Measurements from ENCODE around the gene UBE2A. TPM values are rescaled to one million over a fixed set of nuclear protein-coding genes. Genes with fewer than 3 reads are reported as not detected.
A peak's percentile ranks its signal among the peaks of the same experiment; 100 is the strongest.

Gene UBE2A
- total RNA-seq, 4 donors from 2014 or later = 32.0 to 47.0 (median 39.6) TPM

DNA sequence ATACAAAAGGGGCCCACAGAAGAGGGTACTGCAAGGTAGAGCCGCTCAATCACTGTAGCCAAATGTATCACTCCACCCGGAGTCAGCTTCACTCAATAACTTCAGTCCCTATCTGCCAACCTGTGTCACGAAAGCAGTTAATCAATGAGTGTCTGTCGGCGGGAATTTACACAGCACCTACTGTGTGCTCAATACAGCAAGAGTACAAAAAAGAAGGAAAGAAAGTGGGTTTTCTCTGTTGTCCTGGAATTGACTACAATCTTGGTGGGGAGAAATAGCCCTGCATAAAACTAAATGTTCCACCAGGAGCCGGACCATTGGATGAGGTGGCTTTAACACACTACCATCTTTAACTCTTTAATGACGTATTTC lies 32.6 kb downstream of the UBE2A start:
- H3K9me3 ChIP-seq = no peaks in the 10 kb centered on the region
- H3K36me3 ChIP-seq = no peaks in the 10 kb centered on the region
- no peak for DNase-seq
- H3K27ac ChIP-seq = peak overlapping the region; percentile 89 to 97
- H3K27me3 ChIP-seq = no peaks in the 10 kb centered on the region
- no peaks in the 10 kb centered on the region for H3K4me1 ChIP-seq
- TF ChIP-seq POLR2A (IDR thresholded peaks at IDR 0.05) = no peak
- TF ChIP-seq, protein P1, sequence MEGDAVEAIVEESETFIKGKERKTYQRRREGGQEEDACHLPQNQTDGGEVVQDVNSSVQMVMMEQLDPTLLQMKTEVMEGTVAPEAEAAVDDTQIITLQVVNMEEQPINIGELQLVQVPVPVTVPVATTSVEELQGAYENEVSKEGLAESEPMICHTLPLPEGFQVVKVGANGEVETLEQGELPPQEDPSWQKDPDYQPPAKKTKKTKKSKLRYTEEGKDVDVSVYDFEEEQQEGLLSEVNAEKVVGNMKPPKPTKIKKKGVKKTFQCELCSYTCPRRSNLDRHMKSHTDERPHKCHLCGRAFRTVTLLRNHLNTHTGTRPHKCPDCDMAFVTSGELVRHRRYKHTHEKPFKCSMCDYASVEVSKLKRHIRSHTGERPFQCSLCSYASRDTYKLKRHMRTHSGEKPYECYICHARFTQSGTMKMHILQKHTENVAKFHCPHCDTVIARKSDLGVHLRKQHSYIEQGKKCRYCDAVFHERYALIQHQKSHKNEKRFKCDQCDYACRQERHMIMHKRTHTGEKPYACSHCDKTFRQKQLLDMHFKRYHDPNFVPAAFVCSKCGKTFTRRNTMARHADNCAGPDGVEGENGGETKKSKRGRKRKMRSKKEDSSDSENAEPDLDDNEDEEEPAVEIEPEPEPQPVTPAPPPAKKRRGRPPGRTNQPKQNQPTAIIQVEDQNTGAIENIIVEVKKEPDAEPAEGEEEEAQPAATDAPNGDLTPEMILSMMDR (IDR thresholded peaks at IDR 0.05) = no peak
- H3K4me3 ChIP-seq = peak overlapping the region; percentile 64 to 81
- intact Hi-C loops (cut with DNase I; ENCODE audit: low total_unique reads) = no loop called here

DNA sequence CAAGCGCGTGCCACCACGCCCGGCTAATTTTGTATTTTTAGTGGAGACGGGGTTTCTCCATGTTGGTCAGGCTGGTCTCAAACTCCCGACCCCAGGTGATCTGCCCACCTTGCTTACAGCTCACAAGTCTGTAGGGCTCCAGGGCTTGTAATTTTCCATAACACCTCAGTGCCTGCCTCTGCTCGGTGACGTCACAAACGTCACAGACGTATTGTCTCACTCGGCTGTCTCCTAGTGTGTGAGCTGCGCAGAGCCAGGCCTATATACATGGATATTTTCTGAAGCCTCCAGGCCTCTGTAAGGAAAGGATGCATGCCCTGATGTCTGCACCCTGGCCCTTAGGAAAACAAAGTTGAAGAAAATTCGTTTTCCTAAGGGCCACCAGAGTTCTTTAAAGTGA lies 40.4 kb downstream of the UBE2A start:
- DNase-seq = no peak
- intact Hi-C loops (cut with DNase I; ENCODE audit: low total_unique reads) = no loop called here
- Histone ChIP-seq H3K4me3 (no peak overlapping the region), H3K27me3 (no peaks in the 10 kb centered on the region), H3K9me3 (no peaks in the 10 kb centered on the region), H3K4me1 (no peaks in the 10 kb centered on the region), H3K27ac (no peak overlapping the region), H3K36me3 (no peaks in the 10 kb centered on the region)
- TF ChIP-seq, protein P1 (IDR thresholded peaks at IDR 0.05) = no peak
- no peak for TF ChIP-seq POLR2A (IDR thresholded peaks at IDR 0.05)

DNA sequence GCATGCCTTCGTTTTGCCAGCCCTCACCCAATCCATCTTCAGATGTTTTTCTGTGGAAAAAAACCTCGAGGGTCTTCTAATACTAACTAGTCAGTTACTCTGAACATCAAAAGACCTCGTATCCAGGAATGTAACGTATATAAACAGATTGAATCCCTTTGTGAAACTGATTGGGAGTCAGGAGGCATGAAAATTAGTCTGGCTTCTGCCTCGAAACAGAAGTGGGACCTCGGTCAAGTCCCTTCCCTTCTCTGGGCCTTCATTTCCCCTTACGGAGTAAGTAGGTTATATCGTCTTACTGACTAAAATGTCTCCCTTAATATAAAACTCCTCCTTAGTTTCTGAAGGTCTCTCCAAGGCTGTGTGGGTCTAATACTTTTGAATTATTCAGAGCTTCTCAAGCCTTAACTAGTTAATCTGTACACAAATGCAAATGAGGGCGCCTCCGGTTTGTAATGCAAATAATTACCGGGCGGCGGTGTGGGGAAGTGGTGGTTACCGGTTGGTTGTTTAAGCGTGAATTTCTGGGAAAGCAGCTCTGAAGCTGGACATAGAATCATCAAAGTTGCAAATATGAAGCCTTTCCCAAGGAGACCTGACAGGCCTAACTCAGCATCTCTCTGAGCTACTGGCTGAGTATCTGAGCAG lies 43.3 kb downstream of the UBE2A start:
- H3K27me3 ChIP-seq = no peaks in the 10 kb centered on the region
- no peak for DNase-seq
- intact Hi-C loops (cut with DNase I; ENCODE audit: low total_unique reads) = no loop called here
- H3K4me3 ChIP-seq = no peak overlapping the region
- TF ChIP-seq, protein P1 (IDR thresholded peaks at IDR 0.05) = no peak
- TF ChIP-seq POLR2A (IDR thresholded peaks at IDR 0.05) = no peak
- H3K4me1 ChIP-seq = no peaks in the 10 kb centered on the region
- no peaks in the 10 kb centered on the region for H3K36me3 ChIP-seq
- H3K27ac ChIP-seq = no peak overlapping the region
- no peaks in the 10 kb centered on the region for H3K9me3 ChIP-seq

DNA sequence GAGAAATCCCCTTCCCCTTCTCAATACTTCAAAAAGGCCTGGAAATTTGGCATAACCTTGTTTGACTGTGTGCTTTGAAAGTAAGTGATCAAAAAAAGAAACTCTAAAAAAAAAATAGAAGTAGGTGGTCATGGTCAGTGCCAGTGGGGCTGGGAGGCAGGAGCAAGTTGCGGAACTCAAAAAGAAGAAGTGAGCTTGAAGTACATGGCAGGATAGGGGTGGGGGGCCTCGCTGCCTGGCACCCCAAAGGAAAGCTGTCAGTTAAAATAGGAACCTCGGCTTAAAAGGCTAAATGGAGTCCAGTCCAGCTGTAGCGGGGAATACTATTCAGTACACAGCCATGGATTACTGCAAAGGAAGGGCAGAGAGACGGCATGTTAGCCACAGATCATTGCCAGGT lies 44.1 kb downstream of the UBE2A start:
- Histone ChIP-seq H3K27ac (no peak overlapping the region), H3K9me3 (no peaks in the 10 kb centered on the region), H3K27me3 (no peaks in the 10 kb centered on the region), H3K36me3 (no peaks in the 10 kb centered on the region), H3K4me3 (no peak overlapping the region), H3K4me1 (no peaks in the 10 kb centered on the region)
- TF ChIP-seq, protein P1 (IDR thresholded peaks at IDR 0.05) = no peak
- TF ChIP-seq POLR2A (IDR thresholded peaks at IDR 0.05) = no peak
- intact Hi-C loops (cut with DNase I; ENCODE audit: low total_unique reads) = no loop called here
- no peak for DNase-seq

DNA sequence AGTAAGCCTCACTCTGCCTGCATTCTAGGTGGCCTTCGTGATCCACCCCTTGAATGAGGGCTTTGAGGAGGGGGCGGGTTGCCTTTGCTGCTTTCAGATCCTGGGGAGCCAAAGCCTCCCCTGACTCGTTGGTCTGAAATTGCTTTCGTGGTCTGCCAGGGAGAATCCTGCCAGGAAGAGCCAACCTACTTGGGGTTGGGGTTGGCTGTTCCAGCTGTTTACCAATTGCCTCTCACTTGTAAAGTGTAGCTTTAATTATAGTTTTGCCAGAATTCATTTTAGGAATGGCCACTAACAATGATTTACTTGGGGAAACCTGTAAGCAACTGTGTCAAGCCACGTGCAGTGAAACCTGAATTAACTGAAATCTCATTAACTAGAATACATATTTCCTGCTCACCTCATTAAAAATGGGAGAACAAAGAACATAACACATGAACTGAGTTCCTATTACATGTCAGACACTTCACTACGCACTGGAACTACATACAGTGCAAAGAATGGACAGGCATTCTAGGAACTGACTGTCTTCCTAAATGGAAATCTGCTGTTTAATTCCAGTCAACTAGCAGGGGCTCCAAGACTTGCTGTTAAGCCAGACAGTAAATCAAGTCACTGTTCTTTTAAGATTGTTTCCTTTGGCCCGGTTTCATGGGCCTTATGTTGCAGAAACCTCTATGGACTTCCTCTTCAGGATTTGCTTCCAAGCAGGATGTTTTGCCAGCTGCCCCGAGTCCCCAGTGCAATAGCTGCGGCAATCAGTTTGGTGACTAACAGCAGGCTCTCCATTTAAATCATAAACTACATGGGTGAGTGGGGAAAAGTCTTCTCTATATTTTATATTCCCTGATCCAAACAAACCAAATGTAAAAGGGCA lies 48.2 kb downstream of the UBE2A start:
- Histone ChIP-seq H3K4me3 (no peak overlapping the region), H3K9me3 (no peaks in the 10 kb centered on the region), H3K4me1 (no peaks in the 10 kb centered on the region), H3K36me3 (no peaks in the 10 kb centered on the region), H3K27ac (no peak overlapping the region), H3K27me3 (no peaks in the 10 kb centered on the region)
- intact Hi-C loops (cut with DNase I; ENCODE audit: low total_unique reads) = no loop called here
- no peak for TF ChIP-seq POLR2A (IDR thresholded peaks at IDR 0.05)
- TF ChIP-seq, protein P1 (IDR thresholded peaks at IDR 0.05) = no peak
- DNase-seq = peak in 1 of 2 donors; percentile 39

Data from uterus (tissue), 4 donors.